Umbilical cord (tissue), 2 donors: ENCODE data around the gene DSCAML1. TPM values are rescaled to one million over a fixed set of nuclear protein-coding genes. Genes with fewer than 3 reads are reported as not detected.

ENCODE experiments used
- DNase-seq: peaks from one replicate; pipeline ENCODE4 v3.0.0-alpha.2; 2015; ENCODE audit warnings: low spot score
- total RNA-seq: library from RNA; depleted of rRNA; stranded (reverse); fragments of >200 nt; gene quantifications from one replicate; pipeline ENCODE4 v1.2.3, GENCODE V29; 2014; ENCODE audit warnings: low replicate concordance; ENCODE audit not compliant: insufficient read depth

The DSCAML1 gene
- total RNA-seq, 1 donor from 2014 or later: 1.4 TPM

DNA sequence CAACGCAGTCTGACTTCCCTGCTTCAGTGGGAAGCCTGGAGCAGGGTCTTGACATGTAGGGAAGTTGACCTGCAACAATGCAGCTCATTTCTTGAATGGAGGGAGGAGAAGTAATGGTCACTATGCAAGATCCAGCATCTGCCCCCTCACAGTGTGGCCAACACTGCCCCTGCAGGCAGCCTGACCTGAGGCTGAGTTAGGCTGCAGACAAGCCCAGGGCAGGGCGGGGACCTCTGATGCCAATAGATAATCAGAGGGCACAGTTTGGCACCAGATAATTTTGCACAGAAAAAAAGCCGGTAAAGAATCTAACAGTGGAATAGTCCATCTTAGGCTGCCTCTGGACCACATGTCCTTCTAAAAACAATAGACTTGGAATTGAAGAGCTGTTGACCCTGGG is 182.3 kb downstream of the DSCAML1 start:
- no peak for DNase-seq

DNA sequence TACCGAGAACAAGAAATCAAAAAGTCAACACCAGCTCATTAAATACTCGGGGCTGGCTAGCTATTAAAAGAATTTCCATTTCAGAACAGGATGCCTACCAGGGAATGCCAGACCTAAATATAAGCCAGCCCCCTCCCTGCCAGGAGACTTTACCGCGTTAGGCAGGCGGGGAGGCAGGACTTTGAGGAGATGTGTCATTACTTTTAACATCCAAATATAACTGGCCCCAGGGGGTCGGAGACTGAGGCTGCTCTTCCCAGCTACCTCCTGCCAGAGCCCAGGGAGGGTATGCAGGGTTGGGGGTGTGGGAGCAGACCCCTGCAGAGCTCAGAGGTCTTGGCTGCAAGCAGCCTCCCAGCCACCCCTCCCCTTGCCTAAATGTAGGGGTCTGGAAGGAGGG is 183.5 kb downstream of the DSCAML1 start:
- DNase-seq: no peak

DNA sequence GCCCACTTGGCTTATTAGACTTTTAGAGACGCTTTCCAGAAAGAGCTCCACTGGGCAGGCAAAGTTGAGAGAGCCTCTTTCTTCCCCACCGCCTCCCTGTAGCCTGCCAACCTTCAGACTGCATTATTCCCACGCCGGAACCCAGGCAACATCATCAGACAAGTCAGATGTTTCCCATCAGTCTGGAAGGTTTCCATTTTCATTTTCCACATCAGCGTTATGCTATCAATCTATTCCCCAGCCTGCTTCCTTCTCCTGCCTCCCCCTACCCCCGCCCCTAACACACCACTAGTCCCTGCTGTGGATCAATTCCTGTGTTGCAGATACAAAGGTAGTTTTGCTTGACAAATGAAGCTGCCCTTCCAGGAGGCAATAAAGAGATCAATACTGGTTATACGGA is 184.8 kb downstream of the DSCAML1 start:
- no peak for DNase-seq

- DNase-seq: no peak
Observed at GRCh38 chr11:117610901-117611300, 186.1 kb downstream of the DSCAML1 start.

GRCh38 chr11:117610045-117610444 is 187.0 kb downstream of the DSCAML1 start:
- no peak for DNase-seq

DNA sequence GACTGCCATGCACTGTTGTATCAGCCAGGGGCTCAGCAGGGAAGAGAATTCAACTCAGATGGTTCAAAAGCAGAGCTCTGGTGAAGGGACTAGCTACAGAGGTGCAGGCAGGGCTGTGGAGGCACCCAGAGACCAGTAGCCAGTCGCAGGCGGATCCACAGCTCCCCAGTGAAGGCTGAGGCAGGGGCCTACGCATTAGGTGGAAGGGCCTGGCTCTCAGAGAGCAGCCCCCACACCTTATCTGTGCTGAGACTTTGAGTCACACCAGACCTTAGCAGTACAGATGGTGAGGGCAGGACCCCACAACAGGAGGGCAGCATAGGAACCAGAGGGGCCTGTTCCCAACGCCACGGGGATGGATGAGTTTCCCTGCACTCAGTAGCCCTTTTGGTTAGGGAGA is 189.6 kb downstream of the DSCAML1 start:
- DNase-seq: no peak

- no peak for DNase-seq
Observed at GRCh38 chr11:117606790-117607189, 190.2 kb downstream of the DSCAML1 start.

- DNase-seq: no peak
Observed at GRCh38 chr11:117606211-117606610, 190.8 kb downstream of the DSCAML1 start.

DNA sequence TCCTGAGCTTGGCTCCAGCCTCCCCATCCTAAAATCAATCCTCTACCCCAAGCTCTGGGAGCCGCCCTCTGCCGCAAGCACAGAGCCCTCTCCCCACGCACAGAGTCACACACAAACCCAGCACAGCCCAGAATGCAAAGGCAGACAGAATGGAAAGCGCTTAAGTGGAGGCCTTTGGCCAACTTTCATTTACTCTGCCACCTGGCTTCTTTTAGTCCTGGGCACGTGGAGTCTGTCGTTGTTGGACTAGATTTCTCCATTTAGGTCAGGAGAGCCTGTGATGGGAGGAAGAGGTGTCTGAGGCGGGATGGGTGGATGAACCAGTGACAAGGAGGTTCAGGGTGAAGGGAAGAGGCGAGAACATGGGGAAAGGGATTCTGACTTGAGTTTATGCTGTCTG is 191.7 kb downstream of the DSCAML1 start:
- DNase-seq: no peak

DNA sequence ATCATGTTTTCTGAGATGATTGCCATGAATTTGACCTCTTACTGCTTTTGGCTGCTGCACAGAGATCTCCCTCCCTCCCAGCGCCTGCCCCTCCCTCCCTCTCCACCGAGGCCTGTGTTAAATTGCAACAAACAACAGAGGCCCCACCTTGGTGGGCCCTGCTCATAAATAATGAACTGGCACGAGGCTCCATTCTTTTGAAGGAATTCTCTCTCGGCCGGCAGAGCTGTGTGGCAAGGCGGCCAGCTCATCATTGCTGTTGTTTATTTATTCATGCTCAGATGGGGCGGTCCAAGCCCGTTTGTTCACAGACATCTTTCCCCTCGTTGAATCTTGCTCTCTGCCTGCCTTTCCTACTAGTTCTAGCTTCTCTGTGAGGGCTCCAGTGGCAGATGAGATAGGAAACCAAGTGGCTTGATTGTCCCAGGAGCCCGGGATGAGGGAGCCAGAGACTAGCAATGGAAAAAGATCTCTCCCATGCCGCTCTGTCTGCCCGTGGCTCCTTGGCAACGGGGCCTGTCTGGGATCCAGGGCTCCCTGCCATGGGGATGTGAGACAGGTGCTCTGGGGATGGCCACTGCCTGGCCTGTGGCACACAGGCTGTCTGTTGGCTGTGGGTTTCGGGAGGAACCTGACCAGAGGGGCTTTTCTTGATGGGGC is 192.6 kb downstream of the DSCAML1 start:
- no peak for DNase-seq

DNA sequence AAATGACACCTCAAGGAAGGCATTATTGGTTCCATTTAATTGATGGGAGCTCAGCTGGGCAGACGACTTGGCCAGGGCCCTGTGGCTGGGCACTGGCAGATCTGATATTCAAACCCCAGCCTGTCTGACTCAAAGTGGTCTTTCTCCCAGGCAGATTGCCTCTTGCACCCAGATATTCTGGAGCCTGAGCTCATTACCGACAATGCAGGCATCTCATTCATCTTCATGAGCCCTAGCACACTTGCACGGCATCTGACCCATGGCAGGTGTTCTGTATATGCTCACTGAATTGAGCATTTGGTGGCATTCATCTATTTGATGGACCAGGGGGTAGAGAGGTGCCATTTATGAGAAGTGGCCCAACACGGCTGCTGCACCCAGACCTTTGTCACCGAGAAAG is 193.1 kb downstream of the DSCAML1 start:
- no peak for DNase-seq

- DNase-seq: peak; percentile 39
Observed at GRCh38 chr11:117601006-117601708, 195.9 kb downstream of the DSCAML1 start.

DNA sequence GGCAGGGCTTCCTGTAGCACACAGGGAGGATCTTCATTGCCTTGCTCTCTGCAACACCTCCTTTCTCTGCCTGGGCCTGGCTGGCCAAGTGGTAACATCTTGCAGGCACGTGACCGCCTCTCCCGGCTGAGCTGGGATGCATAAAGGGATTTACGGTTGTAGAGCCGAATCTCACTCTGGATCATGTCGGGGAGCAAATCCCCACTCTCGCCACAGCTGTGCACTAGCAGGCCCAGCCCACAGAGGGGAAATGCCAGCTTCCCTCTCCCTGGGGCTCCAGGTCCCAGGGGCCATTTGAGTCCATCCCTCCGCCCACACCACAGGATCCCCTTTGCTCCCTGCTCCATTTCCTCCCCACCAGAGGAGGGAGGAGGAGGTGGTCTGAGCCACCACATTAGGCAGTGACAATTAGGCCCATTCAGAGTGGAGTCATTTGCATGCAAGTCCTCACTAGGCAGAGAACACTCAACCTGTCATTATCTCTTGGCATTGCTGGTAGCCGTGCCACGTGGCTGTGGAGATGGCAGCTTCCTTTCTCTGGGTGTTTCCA is 196.7 kb downstream of the DSCAML1 start:
- DNase-seq: peak; percentile 89

DNA sequence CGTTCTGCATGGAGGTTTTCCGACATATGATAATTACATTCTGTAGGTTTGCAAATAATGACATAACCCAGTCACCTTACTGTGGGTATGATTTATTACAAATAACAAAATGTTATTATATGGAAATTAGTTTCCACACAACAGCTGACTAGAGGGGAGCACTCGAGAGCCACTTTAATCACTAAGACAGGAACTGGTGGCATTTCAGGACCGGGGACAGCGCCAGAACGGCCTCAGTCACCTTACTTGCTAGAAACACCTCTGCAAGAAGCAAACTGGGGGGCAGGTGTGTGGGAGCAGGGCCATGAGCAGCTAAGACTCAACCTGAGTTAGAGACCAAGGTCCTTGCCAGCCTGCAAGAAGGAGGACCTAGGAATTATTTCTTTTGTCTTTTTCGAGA is 199.9 kb downstream of the DSCAML1 start:
- peak; percentile 37 for DNase-seq

DNA sequence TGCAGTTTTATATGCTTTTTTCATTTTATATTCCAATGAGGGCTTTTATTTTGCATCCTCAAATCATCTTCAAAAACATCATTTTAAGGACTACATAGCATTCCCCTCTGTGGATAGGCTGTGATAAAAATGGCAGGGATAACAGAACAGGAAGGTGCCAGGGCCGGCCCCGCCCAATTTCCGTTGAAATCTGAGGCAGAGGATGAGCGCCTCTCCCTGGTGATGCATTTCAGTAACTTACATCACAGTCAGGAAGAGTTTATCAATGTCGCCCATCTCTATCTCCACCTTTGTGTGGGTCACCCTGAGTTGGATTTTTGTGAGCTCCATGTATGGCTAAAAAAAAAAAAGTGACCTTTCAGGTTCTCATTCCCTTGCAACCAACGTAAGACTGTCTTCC is 201.6 kb downstream of the DSCAML1 start:
- no peak for DNase-seq

DNA sequence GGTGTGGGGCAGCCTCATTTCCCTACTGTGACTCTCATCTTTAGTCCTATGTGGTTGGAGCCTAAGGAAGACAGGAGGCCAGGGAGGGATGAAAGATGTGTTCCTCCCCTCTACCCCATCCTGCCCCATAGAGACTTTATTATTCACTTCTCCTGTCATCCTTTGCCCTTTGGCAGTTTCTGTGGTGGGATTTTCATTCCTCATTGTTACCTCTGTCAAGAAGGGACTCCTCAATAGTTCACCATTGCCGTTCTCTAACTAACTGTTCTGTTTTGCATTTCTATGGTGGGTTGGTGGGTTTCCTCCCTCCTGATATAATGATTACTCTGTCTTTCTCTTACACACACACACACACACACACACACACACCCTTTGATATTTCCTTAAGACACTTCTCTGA is 202.3 kb downstream of the DSCAML1 start:
- DNase-seq: no peak

DNA sequence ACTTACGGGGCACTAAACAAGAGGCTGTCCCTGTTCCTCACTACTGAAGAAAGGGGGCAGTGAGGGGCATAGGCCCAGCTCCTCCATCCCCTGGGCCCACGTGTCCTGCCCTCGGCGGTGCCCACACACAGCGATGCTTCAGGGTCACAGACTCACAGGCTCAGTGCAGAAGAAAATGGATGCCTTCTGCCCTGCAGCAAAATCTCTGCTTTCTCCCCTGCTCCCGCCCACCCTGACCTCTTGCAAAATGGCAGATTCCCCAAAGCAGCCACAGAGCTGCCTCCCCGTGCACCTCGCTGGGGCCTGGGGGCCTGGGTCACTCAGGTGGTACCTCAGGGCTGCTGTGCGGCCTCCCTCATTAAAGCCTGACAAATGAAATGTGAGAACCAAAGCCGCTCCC is 204.0 kb downstream of the DSCAML1 start:
- DNase-seq: no peak

DNA sequence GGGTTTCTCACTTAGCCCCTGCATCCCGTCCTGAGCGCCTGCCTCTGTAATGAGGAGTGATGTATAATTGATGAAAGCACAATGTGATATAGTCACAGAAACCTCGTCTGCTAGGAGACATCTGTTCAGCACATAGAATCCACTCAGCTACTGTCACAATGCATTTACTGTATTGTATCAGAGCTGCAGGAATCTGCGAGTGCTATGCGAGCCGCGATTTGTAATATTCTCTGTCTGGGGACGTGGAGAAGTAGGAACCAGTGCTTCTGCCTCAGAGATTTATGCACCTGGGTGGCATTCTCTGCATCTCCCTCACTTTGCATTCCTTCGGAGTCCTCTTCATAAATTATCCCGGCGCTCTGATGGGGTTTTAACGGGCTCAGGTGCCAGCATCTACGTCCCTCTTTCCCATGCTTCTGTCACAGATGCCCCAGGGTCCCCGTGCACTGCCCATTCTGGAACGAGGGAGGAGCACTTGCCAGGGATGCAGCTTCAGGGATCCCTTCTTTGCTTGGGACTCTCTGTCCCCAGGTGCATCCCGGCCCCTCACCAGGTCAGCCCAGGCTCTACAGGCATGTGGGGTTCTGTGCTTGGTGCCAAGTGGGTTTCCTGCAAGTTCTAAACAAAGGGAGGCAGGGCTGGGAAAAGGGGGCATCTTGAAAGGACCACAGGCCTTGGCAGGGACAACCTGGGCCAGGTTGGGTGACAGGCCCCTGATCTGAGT is 205.5 kb downstream of the DSCAML1 start:
- no peak for DNase-seq

DNA sequence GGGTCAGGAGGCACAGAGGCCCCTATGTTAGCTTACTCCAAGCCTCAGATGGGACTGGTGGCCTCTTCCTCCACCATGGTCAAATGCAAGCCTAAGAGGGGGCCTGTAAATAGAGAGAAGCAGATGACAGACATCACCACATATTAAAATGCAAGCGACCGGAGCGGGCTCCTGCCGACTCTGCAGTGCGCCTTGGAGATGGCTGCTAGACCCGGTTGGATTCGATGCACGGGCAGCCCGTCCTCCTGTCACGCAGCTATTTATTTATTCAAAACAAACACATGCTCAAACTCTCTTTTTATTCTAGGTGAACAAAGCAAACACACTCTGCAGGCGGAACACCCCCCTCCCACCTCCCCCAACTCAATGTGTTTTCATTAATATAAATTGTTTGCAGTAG is 208.0 kb downstream of the DSCAML1 start:
- DNase-seq: no peak

DNA sequence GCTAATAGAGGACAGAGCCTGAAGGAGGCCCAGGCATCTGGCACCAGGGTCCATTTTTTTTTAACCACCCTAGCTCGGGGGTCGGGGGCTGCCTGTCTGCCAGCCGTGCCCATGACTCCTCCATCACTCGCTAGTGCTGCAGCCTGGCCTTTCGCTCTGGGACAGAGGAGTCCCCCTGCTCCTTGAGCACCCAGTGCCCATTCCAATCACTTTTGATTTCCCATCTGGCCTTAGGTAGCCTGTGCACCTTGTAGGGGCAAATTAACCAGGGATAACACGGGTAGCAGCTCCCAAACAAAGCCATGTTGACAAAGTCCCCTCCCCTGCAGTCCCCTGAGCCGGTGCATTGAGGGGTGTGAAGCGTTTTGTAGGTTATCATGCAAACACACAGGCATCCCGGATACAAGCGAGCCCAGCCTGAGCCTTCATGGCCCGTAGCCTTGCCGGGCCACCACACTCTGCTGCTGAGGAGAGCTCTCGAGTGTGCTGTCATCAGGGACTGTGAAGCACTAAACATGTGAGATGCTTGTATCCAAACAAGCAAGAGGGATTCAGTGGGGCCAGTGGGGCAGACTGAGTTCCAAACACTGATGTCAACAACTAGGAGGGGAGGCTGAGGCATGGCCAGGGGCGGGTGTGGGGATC is 208.7 kb downstream of the DSCAML1 start:
- DNase-seq: no peak

- no peak for DNase-seq
Observed at GRCh38 chr11:117587416-117587815, 209.6 kb downstream of the DSCAML1 start.

DNA sequence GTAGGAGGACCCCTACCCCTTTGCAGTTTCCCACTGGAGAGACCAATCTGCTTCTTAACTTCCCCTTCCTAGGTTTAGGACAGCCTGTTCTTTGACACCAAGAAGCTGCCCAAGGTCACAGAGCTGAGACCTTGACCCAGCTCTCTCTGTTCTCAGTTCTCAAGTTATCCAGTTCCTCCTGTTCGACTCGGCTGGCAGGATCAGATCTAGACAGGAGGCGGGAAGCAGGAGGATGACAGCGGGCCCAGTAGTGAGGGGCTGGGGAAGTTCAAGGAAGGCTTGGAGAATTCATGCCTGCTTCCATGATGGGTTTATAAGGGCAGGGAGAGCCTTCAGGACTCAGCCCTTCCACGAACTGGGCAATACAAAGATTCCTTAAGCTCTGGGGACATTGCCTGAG is 210.6 kb downstream of the DSCAML1 start:
- DNase-seq: no peak
